Esophagus muscularis mucosa (tissue), 4 donors: Measurements from ENCODE around the gene GBX2. TPM values are rescaled to one million over a fixed set of nuclear protein-coding genes. Genes with fewer than 3 reads are reported as not detected.

Source experiments
- DNase-seq: peaks from one replicate; pipeline ENCODE4 v3.0.0-alpha.2; 2017; ENCODE audit errors: extremely low spot score
- H3K27ac ChIP-seq, 4 donors: fragments of 200-600 bp; sonication (generic); replicated peaks in 1 of 4; 1 replicate in 3 of 4; 2 replicates in 1 of 4; pipeline ENCODE4 v1.5.1; 2016 to 2019; ENCODE audit warnings: mild to moderate bottlenecking in 1 of 4
- H3K27me3 ChIP-seq, 4 donors: fragments of 200-600 bp; sonication (generic); one replicate each; pipeline versions ENCODE4 v1.5.1 to v1.6.0; 2016 to 2019
- H3K36me3 ChIP-seq, 4 donors: fragments of 200-600 bp; sonication (generic); one replicate each; pipeline ENCODE4 v1.5.1; 2016 to 2019
- H3K4me1 ChIP-seq, 4 donors: fragments of 200-600 bp; sonication (generic); one replicate each; pipeline ENCODE4 v1.5.1; 2016 to 2019
- H3K4me3 ChIP-seq, 4 donors: fragments of 200-600 bp; sonication (generic); 1 replicate in 2 of 4; 2 replicates in 2 of 4; pipeline ENCODE4 v1.5.1; 2016 to 2019; ENCODE audit warnings: mild to moderate bottlenecking in 4 of 4, moderate library complexity in 1 of 4
- H3K9me3 ChIP-seq, 4 donors: fragments of 200-600 bp; sonication (generic); 1 replicate in 3 of 4; 2 replicates in 1 of 4; pipeline ENCODE4 v1.5.1; 2016 to 2019
- CTCF ChIP-seq, 3 experiments: fragments of 200-600 bp in 2 of 3; fragments of 450-650 bp in 1 of 3; sonication (generic) in 2 of 3; IDR thresholded peaks; one replicate each; pipeline ENCODE4 v1.5.1; 2017 to 2019; ENCODE audit warnings: antibody characterized with exemption in 3 of 3, mild to moderate bottlenecking in 2 of 3, moderate library complexity in 1 of 3
- EP300 ChIP-seq: sonication (generic); formaldehyde crosslinking; IDR thresholded peaks from one replicate; pipeline ENCODE4 v1.6.1; 2017; ENCODE audit warnings: antibody characterized with exemption
- POLR2A ChIP-seq: fragments of 450-650 bp; IDR thresholded peaks from one replicate; pipeline ENCODE4 v1.6.1; 2017; ENCODE audit warnings: antibody characterized with exemption, moderate library complexity, mild to moderate bottlenecking, low read depth
- POLR2AphosphoS5 ChIP-seq, 2 donors: sonication (generic); formaldehyde crosslinking; IDR thresholded peaks; one replicate each; pipeline ENCODE4 v1.6.1; 2017; ENCODE audit warnings: antibody characterized with exemption in 2 of 2
- WGBS: methylation state at CpG from one replicate; pipeline ENCODE4 v1.1.5; 2018; 5-methylcytosine and 5-hydroxymethylcytosine counted together
- intact Hi-C: fragments of 100-400 bp; cut with DNase I; formaldehyde crosslinking; loops from one replicate; pipeline ENCODE4 v1.15.1; 2023
- total RNA-seq, 4 donors: library from RNA; depleted of rRNA; stranded (reverse); fragments of >200 nt; gene quantifications; one replicate each; pipeline versions ENCODE4 v1.1.0 to v1.2.1, GENCODE V29; 2016

GBX2 gene
- total RNA-seq, 4 donors from 2014 or later = not detected

- no peaks in the 10 kb centered on the region for H3K4me1 ChIP-seq
- no peak overlapping the region for H3K27ac ChIP-seq
- H3K4me3 ChIP-seq = no peak overlapping the region
- 88% methylated on average over 12 of the region's 12 CpGs for WGBS
- DNase-seq = no peak
- H3K36me3 ChIP-seq = peaks cover 6 to 23% (median 10%) of the 10 kb centered on the region in 4 donors
- H3K27me3 ChIP-seq = no peaks in the 10 kb centered on the region
- TF ChIP-seq POLR2AphosphoS5 (IDR thresholded peaks at IDR 0.05) (no peak), POLR2A (no peak), CTCF (IDR thresholded peaks at IDR 0.05) (no peak), EP300 (no peak)
- intact Hi-C loops = no loop called here
- no peaks in the 10 kb centered on the region for H3K9me3 ChIP-seq
Observed at GRCh38 chr2:236133410-236134012, 34.7 kb downstream of the GBX2 start.

- intact Hi-C loops = no loop called here
- H3K9me3 ChIP-seq = no peaks in the 10 kb centered on the region
- H3K27me3 ChIP-seq = no peaks in the 10 kb centered on the region
- no peaks in the 10 kb centered on the region for H3K4me1 ChIP-seq
- peaks cover 6 to 46% (median 27%) of the 10 kb centered on the region in 4 donors for H3K36me3 ChIP-seq
- H3K4me3 ChIP-seq = no peak overlapping the region
- H3K27ac ChIP-seq = no peak overlapping the region
- DNase-seq = no peak
- 70% methylated on average over 10 of the region's 10 CpGs for WGBS
- TF ChIP-seq POLR2A = no peak
- TF ChIP-seq EP300 = no peak
- no peak for TF ChIP-seq CTCF (IDR thresholded peaks at IDR 0.05)
- no peak for TF ChIP-seq POLR2AphosphoS5 (IDR thresholded peaks at IDR 0.05)
Observed at GRCh38 chr2:236131073-236131692, 37.0 kb downstream of the GBX2 start.

GRCh38 chr2:236130349-236130998 lies 37.7 kb downstream of the GBX2 start:
- Histone ChIP-seq H3K36me3 (peaks cover 6 to 53% (median 31%) of the 10 kb centered on the region in 4 donors), H3K4me3 (no peak overlapping the region), H3K9me3 (no peaks in the 10 kb centered on the region), H3K4me1 (no peaks in the 10 kb centered on the region), H3K27me3 (no peaks in the 10 kb centered on the region), H3K27ac (no peak overlapping the region)
- DNase-seq = no peak
- intact Hi-C loops = no loop called here
- 91% methylated on average over 5 of the region's 6 CpGs for WGBS
- no peak for TF ChIP-seq EP300
- TF ChIP-seq CTCF (IDR thresholded peaks at IDR 0.05) = no peak
- no peak for TF ChIP-seq POLR2AphosphoS5 (IDR thresholded peaks at IDR 0.05)
- no peak for TF ChIP-seq POLR2A

- DNase-seq = no peak
- no peak for TF ChIP-seq POLR2AphosphoS5 (IDR thresholded peaks at IDR 0.05)
- no peak for TF ChIP-seq EP300
- no peak for TF ChIP-seq POLR2A
- no peak for TF ChIP-seq CTCF (IDR thresholded peaks at IDR 0.05)
- Histone ChIP-seq H3K4me3 (no peak overlapping the region), H3K9me3 (no peaks in the 10 kb centered on the region), H3K4me1 (no peaks in the 10 kb centered on the region), H3K36me3 (peaks cover 6 to 58% (median 34%) of the 10 kb centered on the region in 4 donors), H3K27me3 (no peaks in the 10 kb centered on the region), H3K27ac (no peak overlapping the region)
- intact Hi-C loops = no loop called here
- WGBS = 100% methylated on average over 1 of the region's 4 CpGs
Observed at GRCh38 chr2:236129935-236130334, 38.3 kb downstream of the GBX2 start.
